Osteoblast (primary cell): ENCODE measurements around the gene CFAP43. TPM values are rescaled to one million over a fixed set of nuclear protein-coding genes. Genes with fewer than 3 reads are reported as not detected.
"Not testable (repeated sequence)": the region's sequence is repeated elsewhere in the genome, so short reads cannot be mapped to it uniquely, and the experiment has no call there.

ENCODE experiments used
- DNase-seq: peaks from one replicate; pipeline ENCODE4 v3.0.0; 2011; ENCODE audit warnings: low spot score, mixed read lengths; ENCODE audit not compliant: insufficient read length; ENCODE audit errors: missing footprints
- H2AFZ ChIP-seq: 2 replicates; pipeline ENCODE4 v1.6.0; 2011; ENCODE audit warnings: mild to moderate bottlenecking, low read length
- H3K27ac ChIP-seq: 2 replicates; pipeline ENCODE4 v1.5.1; 2011; ENCODE audit warnings: mild to moderate bottlenecking, low read depth, low read length, moderate library complexity
- H3K27me3 ChIP-seq: 2 replicates; pipeline ENCODE4 v1.6.0; 2012; ENCODE audit warnings: mild to moderate bottlenecking, control low read depth, inconsistent platforms, low read length, moderate library complexity; ENCODE audit not compliant: insufficient read depth
- H3K36me3 ChIP-seq: 2 replicates; pipeline ENCODE4 v1.5.1; 2011; ENCODE audit warnings: mild to moderate bottlenecking, low read length, control low read depth, moderate library complexity; ENCODE audit not compliant: insufficient read depth
- H3K4me1 ChIP-seq: 2 replicates; pipeline ENCODE4 v1.5.1; 2011; ENCODE audit warnings: mild to moderate bottlenecking, low read length, control low read depth, moderate library complexity; ENCODE audit not compliant: insufficient read depth
- H3K4me2 ChIP-seq: 2 replicates; pipeline ENCODE4 v1.6.0; 2011; ENCODE audit warnings: mild to moderate bottlenecking, low read length; ENCODE audit not compliant: insufficient read depth
- H3K4me3 ChIP-seq: fragments of 200-600 bp; sonication (generic); 3 replicates; pipeline ENCODE4 v1.5.1; 2012; ENCODE audit warnings: mild to moderate bottlenecking, low read length, inconsistent platforms; ENCODE audit not compliant: insufficient read depth
- H3K79me2 ChIP-seq: 2 replicates; pipeline ENCODE4 v1.6.0; 2012; ENCODE audit warnings: mild to moderate bottlenecking, low read length, control low read depth, inconsistent platforms; ENCODE audit not compliant: insufficient read depth
- H3K9me3 ChIP-seq: 2 replicates; pipeline ENCODE4 v1.5.1; 2011; ENCODE audit warnings: low read depth, low read length, control low read depth
- H4K20me1 ChIP-seq: 2 replicates; pipeline ENCODE4 v1.6.0; 2012; ENCODE audit warnings: mild to moderate bottlenecking, low read length, control low read depth; ENCODE audit not compliant: insufficient read depth
- total RNA-seq: library from RNA; depleted of rRNA; stranded (reverse); fragments of >200 nt; gene quantifications from 2 replicates; pipeline ENCODE4 v1.2.3, GENCODE V29; 2012
- TF ChIP-seq, protein P1 (sequence below): IDR thresholded peaks from 2 replicates; pipeline ENCODE4 v1.5.1; 2011; ENCODE audit warnings: mild to moderate bottlenecking, low read depth, low read length, moderate library complexity; ENCODE audit errors: extremely low read depth

CFAP43 gene
- total RNA-seq, 1 donor = 0.36 TPM

DNA sequence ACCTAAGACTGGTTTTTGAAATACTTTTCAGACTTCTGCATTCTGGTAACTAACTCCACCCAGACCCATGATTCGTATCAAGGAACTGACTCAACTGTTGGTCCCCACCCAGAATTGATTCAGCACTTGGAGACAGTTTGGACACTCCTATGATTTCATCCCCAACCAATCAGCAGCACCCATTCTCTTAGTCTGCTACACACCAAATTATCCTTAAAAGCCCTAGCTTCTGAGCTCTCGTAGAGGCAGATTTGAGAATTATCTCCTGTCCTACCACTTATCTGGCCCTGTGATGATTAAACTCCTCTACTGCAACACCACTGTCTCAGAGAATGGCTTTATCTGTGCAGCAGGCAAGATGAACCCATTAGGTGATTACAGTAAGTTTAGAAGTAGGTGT lies 14.8 kb upstream of the CFAP43 start:
- no peaks in the 10 kb centered on the region for H3K4me1 ChIP-seq
- H3K9me3 ChIP-seq = no peaks in the 10 kb centered on the region
- no peak overlapping the region for H3K4me2 ChIP-seq
- H3K27ac ChIP-seq = peak overlapping the region; percentile 4
- no peaks in the 10 kb centered on the region for H4K20me1 ChIP-seq
- H2AFZ ChIP-seq = peak overlapping the region; percentile 38
- peak; percentile 95 for DNase-seq
- no peaks in the 10 kb centered on the region for H3K79me2 ChIP-seq
- H3K4me3 ChIP-seq = no peak overlapping the region
- no peaks in the 10 kb centered on the region for H3K27me3 ChIP-seq
- H3K36me3 ChIP-seq = no peaks in the 10 kb centered on the region
- TF ChIP-seq, protein P1, sequence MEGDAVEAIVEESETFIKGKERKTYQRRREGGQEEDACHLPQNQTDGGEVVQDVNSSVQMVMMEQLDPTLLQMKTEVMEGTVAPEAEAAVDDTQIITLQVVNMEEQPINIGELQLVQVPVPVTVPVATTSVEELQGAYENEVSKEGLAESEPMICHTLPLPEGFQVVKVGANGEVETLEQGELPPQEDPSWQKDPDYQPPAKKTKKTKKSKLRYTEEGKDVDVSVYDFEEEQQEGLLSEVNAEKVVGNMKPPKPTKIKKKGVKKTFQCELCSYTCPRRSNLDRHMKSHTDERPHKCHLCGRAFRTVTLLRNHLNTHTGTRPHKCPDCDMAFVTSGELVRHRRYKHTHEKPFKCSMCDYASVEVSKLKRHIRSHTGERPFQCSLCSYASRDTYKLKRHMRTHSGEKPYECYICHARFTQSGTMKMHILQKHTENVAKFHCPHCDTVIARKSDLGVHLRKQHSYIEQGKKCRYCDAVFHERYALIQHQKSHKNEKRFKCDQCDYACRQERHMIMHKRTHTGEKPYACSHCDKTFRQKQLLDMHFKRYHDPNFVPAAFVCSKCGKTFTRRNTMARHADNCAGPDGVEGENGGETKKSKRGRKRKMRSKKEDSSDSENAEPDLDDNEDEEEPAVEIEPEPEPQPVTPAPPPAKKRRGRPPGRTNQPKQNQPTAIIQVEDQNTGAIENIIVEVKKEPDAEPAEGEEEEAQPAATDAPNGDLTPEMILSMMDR = no peak

GRCh38 chr10:104245066-104245632 lies 13.0 kb upstream of the CFAP43 start:
- DNase-seq = no peak
- no peak overlapping the region for H3K4me3 ChIP-seq
- H2AFZ ChIP-seq = no peak overlapping the region
- no peaks in the 10 kb centered on the region for H3K9me3 ChIP-seq
- H3K27ac ChIP-seq = no peak overlapping the region
- no peaks in the 10 kb centered on the region for H3K36me3 ChIP-seq
- TF ChIP-seq, protein P1 = no peak
- no peaks in the 10 kb centered on the region for H3K4me1 ChIP-seq
- H3K4me2 ChIP-seq = no peak overlapping the region
- H3K79me2 ChIP-seq = no peaks in the 10 kb centered on the region
- peaks cover 17% of the 10 kb centered on the region for H3K27me3 ChIP-seq
- no peaks in the 10 kb centered on the region for H4K20me1 ChIP-seq

GRCh38 chr10:104243512-104243911 lies 11.3 kb upstream of the CFAP43 start:
- Histone ChIP-seq H3K4me1 (no peaks in the 10 kb centered on the region), H3K4me2 (no peak overlapping the region), H3K27ac (no peak overlapping the region), H3K36me3 (no peaks in the 10 kb centered on the region), H3K9me3 (no peaks in the 10 kb centered on the region), H3K79me2 (no peaks in the 10 kb centered on the region), H3K27me3 (peaks cover 29% of the 10 kb centered on the region), H3K4me3 (no peak overlapping the region), H4K20me1 (no peaks in the 10 kb centered on the region), H2AFZ (no peak overlapping the region)
- TF ChIP-seq, protein P1 = no peak
- no peak for DNase-seq

DNA sequence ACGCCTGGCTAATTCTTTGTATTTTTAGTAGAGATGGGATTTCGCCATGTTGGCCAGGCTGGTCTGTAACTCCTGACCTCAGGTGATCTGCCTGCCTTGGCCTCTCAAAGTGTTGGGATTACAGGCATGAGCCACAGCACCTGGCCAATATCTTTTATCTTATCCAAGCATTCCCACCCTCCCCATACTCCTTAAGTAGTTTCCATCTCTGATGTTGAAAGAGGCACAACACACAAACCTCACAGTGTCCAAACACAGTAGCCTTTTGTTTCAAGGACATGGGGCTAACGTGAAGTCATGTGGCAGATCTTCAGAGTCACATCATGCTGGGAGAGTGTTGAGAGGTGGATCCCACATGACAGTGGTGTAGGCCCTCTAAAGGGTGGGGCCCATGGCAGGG lies 10.8 kb upstream of the CFAP43 start:
- not testable (repeated sequence) for H3K36me3 ChIP-seq, H2AFZ ChIP-seq, H3K4me3 ChIP-seq, H3K4me2 ChIP-seq, DNase-seq, H3K79me2 ChIP-seq, H3K4me1 ChIP-seq, H3K27ac ChIP-seq, H3K9me3 ChIP-seq, H4K20me1 ChIP-seq
- H3K27me3 ChIP-seq = peaks cover 29% of the 10 kb centered on the region
